Kidney (tissue), 14 donors: Measurements from ENCODE around the gene LCAT. TPM values are rescaled to one million over a fixed set of nuclear protein-coding genes. Genes with fewer than 3 reads are reported as not detected.

Experiments used
- DNase-seq, 5 donors: peaks; one replicate each; pipeline ENCODE4 v3.0.0-alpha.2; 2013 to 2020
- FAIRE-seq: peaks from 2 replicates; lab custom pipeline; 2012; peaks lifted over from hg19 to GRCh38; lab: Jason Lieb, UNC
- H3K27ac ChIP-seq, 2 donors: one replicate each; pipeline ENCODE4 v1.7.0; 2013; ENCODE audit warnings: low read depth in 2 of 2, low read length in 2 of 2, inconsistent platforms in 1 of 2
- H3K27me3 ChIP-seq: one replicate; pipeline ENCODE4 v1.7.1; 2013; ENCODE audit warnings: low read length, inconsistent platforms; ENCODE audit not compliant: control insufficient read depth, insufficient read depth
- H3K36me3 ChIP-seq, 3 donors: one replicate each; pipeline versions ENCODE4 v1.7.0 to v1.7.1; 2013; ENCODE audit warnings: low read length in 3 of 3, control low read depth in 1 of 3, inconsistent platforms in 1 of 3; ENCODE audit not compliant: insufficient read depth in 3 of 3, control insufficient read depth in 2 of 3
- H3K4me1 ChIP-seq, 3 donors: one replicate each; pipeline versions ENCODE4 v1.7.0 to v1.7.1; 2013; ENCODE audit warnings: low read length in 3 of 3, inconsistent platforms in 1 of 3, low read depth in 1 of 3; ENCODE audit not compliant: control insufficient read depth in 2 of 3, insufficient read depth in 2 of 3
- H3K4me3 ChIP-seq, 3 donors: one replicate each; pipeline versions ENCODE4 v1.7.0 to v1.8.1; 2013; ENCODE audit warnings: low read length in 3 of 3, control low read depth in 1 of 3, inconsistent platforms in 1 of 3
- H3K9ac ChIP-seq, 3 donors: one replicate each; pipeline versions ENCODE4 v1.7.0 to v1.7.1; 2013; ENCODE audit warnings: low read length in 3 of 3, control low read depth in 1 of 3, inconsistent platforms in 1 of 3
- H3K9me3 ChIP-seq, 3 donors: one replicate each; pipeline versions ENCODE4 v1.7.0 to v1.7.1; 2013; ENCODE audit warnings: low read length in 3 of 3, control low read depth in 1 of 3, inconsistent platforms in 1 of 3; ENCODE audit not compliant: control insufficient read depth in 2 of 3, insufficient read depth in 1 of 3
- intact Hi-C: fragments of 100-400 bp; cut with DNase I; formaldehyde crosslinking; loops from one replicate; pipeline ENCODE4 v1.11.1; 2022
- polyA plus RNA-seq: library from polyadenylated mRNA; stranded (reverse); fragments of 350-450 nt; fragmentation: Illumina TruSeq; extraction: RNeasy Lipid Tissue Mini Kit (QIAGEN cat#74804); gene quantifications from one replicate; pipeline ENCODE4 v1.2.3, GENCODE V29; 2014; ENCODE audit warnings: low read depth, low replicate concordance; ENCODE audit not compliant: insufficient read depth
- total RNA-seq: library from RNA; stranded (reverse); fragmentation: NEBNext Ultra II Directional; extraction: Animal tissue kit (Norgen Biotek cat#: 25700); gene quantifications from one replicate; pipeline ENCODE4 v1.2.1, GENCODE V29; 2021
- TF ChIP-seq, protein P1 (sequence below): IDR thresholded peaks from 3 replicates; pipeline ENCODE4 v1.5.1; 2012; ENCODE audit warnings: mild to moderate bottlenecking, moderate library complexity, borderline replicate concordance; ENCODE audit not compliant: insufficient read depth; ENCODE audit errors: extremely low read depth
- donor health status: control.
- donor health status: control.
- donor health status: control.
- donor health status: control.
- donor health status: control.
- donor health status: DM: yes; HTN: yes; CAD: no.
- donor health status: Normal renal cell carcinoma (clear cell type).

Gene LCAT
- total and polyA plus RNA-seq, 2 donors from 2014 or later = 10.2 to 27.4 TPM

DNA sequence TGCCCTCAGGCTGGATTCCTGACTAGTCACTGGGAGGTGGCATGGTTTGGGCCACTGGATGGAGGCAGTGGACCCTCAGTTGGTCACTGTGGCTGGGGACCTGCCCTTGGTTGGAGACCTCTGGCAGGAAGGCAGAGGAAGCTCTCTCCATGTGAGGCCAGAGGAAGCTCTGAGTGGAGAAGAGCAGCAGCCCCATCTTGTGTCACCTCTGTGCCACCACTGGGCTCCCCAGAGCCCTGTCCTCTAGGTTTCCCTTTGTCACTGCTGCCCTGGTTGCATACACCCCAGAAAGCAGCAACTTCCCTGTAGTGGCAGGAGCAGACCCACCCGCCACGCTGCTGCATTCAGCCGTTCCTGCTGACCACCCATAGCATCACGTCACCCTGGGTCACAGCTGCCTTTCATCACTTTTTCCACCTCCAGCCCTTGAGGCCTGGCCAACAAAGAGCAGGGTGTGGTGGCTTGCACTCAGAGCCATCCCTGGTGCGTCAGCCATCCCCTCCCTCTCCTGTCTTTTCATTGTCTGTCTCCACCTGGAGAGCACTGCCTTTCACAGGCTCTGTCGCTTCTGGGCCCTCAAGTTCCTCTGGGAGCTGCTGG is 24.2 kb downstream of the LCAT start:
- Histone ChIP-seq H3K27me3 (no peaks in the 10 kb centered on the region), H3K9ac (no peak overlapping the region), H3K36me3 (peaks cover 0 to 15% (median 0%) of the 10 kb centered on the region in 3 donors), H3K27ac (no peak overlapping the region), H3K4me1 (peaks cover 0 to 20% (median 16%) of the 10 kb centered on the region in 3 donors), H3K9me3 (no peaks in the 10 kb centered on the region), H3K4me3 (no peak overlapping the region)
- TF ChIP-seq, protein P1, sequence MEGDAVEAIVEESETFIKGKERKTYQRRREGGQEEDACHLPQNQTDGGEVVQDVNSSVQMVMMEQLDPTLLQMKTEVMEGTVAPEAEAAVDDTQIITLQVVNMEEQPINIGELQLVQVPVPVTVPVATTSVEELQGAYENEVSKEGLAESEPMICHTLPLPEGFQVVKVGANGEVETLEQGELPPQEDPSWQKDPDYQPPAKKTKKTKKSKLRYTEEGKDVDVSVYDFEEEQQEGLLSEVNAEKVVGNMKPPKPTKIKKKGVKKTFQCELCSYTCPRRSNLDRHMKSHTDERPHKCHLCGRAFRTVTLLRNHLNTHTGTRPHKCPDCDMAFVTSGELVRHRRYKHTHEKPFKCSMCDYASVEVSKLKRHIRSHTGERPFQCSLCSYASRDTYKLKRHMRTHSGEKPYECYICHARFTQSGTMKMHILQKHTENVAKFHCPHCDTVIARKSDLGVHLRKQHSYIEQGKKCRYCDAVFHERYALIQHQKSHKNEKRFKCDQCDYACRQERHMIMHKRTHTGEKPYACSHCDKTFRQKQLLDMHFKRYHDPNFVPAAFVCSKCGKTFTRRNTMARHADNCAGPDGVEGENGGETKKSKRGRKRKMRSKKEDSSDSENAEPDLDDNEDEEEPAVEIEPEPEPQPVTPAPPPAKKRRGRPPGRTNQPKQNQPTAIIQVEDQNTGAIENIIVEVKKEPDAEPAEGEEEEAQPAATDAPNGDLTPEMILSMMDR = no peak
- DNase-seq (no peak), FAIRE-seq (no peak)
- intact Hi-C loops = loop anchor here (10.0 kb wide), 2 partner anchors 105 to 245 kb away; no protein-coding TSS in a partner anchor

DNA sequence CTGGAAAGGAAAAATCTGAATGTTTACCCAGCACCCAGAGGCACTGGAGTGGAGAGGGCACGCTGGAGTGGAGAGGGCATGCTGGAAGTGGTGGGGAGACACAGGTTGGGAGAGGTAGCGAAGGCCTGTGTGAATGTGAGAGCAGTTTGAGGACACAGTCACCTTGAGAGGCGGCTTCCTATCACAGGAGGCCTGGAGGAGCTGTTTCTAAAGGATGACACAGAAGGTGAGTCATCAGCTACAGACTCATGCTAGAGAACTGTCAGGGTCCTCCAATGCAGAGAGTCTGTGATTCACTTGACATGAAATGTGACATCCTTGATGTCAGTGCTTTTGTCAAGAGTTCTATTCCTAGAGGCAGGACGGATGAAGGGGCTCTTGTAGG is 26.1 kb downstream of the LCAT start:
- intact Hi-C loops = no loop called here
- FAIRE-seq = no peak
- H3K27ac ChIP-seq = no peak overlapping the region
- no peak overlapping the region for H3K4me3 ChIP-seq
- H3K4me1 ChIP-seq = peaks cover 0 to 21% (median 17%) of the 10 kb centered on the region in 3 donors
- H3K36me3 ChIP-seq = peaks cover 0 to 13% (median 0%) of the 10 kb centered on the region in 3 donors
- no peaks in the 10 kb centered on the region for H3K27me3 ChIP-seq
- TF ChIP-seq, protein P1 = no peak
- DNase-seq = no peak
- H3K9ac ChIP-seq = no peak overlapping the region
- no peaks in the 10 kb centered on the region for H3K9me3 ChIP-seq

DNA sequence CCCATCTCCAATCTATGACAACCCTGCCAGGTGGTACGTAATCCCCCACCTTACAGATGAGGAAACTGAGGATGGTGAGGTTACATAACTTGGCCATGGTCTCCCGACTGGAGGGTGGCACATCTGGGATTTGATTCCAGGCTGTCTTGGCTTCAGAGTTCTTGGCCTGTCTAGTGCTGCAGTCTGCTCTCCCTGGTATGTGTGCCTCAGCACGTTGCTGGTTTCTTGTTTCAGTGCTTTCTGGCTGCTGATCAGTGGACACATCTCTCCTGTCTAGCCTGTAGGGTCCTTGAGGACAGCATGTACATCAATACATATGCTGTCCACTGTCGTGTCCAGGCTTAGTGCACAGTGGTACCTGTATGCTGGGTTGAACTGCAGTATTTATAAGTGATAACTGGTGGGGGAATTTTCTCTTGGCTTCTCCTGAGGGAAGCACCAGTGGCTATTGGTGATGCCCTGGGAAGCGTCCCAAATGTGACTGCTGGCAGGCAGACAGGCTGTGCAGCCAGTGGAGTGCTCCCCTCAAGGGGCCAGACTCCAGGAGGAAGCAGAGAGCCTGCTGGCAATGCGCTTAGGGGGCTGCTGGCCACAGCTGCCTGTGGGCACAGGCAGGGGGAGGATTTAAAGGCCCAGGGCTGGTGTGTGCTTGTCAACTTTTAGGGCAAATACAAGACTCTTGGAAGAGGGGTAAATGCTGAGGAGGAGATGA is 26.6 kb downstream of the LCAT start:
- Histone ChIP-seq H3K27me3 (no peaks in the 10 kb centered on the region), H3K4me3 (no peak overlapping the region), H3K9me3 (no peaks in the 10 kb centered on the region), H3K27ac (no peak overlapping the region), H3K36me3 (peaks cover 0 to 13% (median 0%) of the 10 kb centered on the region in 3 donors), H3K4me1 (peaks cover 0 to 21% (median 17%) of the 10 kb centered on the region in 3 donors), H3K9ac (no peak overlapping the region)
- no peak for FAIRE-seq
- intact Hi-C loops = no loop called here
- TF ChIP-seq, protein P1 = no peak
- DNase-seq = no peak
